Stomach smooth muscle (tissue), 2 donors: ENCODE results near the gene BMPR1A.
A peak's percentile ranks its signal among the peaks of the same experiment; 100 is the strongest.

Source experiments
- H3K27ac ChIP-seq: one replicate; pipeline ENCODE4 v1.7.0; 2013; ENCODE audit warnings: mild to moderate bottlenecking, low read length, inconsistent platforms
- H3K27me3 ChIP-seq, 2 donors: one replicate each; pipeline ENCODE4 v1.7.0; 2013; ENCODE audit warnings: low read length in 2 of 2; ENCODE audit not compliant: insufficient read depth in 2 of 2, control insufficient read depth in 1 of 2
- H3K36me3 ChIP-seq, 2 donors: one replicate each; pipeline ENCODE4 v1.7.0; 2013; ENCODE audit warnings: low read length in 2 of 2; ENCODE audit not compliant: control insufficient read depth in 2 of 2, insufficient read depth in 2 of 2
- H3K4me1 ChIP-seq: one replicate; pipeline ENCODE4 v1.7.0; 2013; ENCODE audit warnings: low read length; ENCODE audit not compliant: control insufficient read depth, insufficient read depth
- H3K4me3 ChIP-seq, 2 donors: one replicate each; pipeline ENCODE4 v1.7.0; 2013; ENCODE audit warnings: low read length in 2 of 2
- H3K9ac ChIP-seq, 2 donors: one replicate each; pipeline ENCODE4 v1.7.0; 2013; ENCODE audit warnings: low read length in 2 of 2, mild to moderate bottlenecking in 1 of 2
- H3K9me3 ChIP-seq, 2 donors: one replicate each; pipeline ENCODE4 v1.7.0; 2013; ENCODE audit warnings: low read length in 2 of 2; ENCODE audit not compliant: control insufficient read depth in 2 of 2
- donor health status: healthy.
- donor health status: Pancreatic carcinoma.

Gene BMPR1A

DNA sequence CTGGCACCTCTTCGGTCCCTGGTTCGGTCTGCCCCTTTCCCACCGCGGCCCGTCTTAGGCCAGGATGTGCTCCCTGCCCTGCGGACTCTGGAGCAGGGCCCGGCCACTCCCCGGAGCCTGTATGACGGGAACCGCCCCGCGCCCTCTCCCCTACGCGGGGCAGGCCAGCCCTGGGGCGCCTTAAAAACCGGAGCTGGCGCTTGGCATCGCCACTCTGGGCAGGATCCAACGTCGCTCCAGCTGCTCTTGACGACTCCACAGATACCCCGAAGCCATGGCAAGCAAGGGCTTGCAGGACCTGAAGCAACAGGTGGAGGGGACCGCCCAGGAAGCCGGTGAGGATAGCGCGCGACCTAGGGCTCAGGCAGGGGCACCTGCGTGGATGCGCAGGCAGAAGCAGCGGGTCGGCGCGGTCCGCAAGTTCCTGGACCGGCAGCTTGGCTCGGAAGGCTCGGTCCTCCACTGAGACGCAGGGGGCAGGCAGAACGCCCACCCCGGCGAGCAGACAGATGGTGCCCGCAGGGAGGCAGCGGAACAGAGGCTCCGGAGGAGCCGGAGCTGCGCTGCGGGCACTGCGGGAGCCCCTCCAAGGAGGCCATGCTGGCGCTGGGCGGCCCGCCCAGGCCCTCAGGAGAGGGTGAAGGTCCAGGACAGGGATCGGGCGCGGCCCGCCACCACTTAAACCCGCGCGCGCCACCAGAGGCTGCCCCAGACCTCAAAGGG, 212.0 kb downstream of the BMPR1A start, which contains the start of gene ADIRF:
Gene ADIRF, plus strand, starts transcription at position 212 of the 723 bp plus-strand sequence. Its CDS starts 63 bp downstream, at position 275.
- Histone ChIP-seq H3K9me3 (no peaks in the 10 kb centered on the region), H3K9ac (peak within 1 kb of the TSS; percentile 87 to 90), H3K36me3 (no peaks in the 10 kb centered on the region), H3K27ac (peak within 1 kb of the TSS; percentile 97), H3K27me3 (no peaks in the 10 kb centered on the region), H3K4me1 (peaks cover 61% of the 10 kb centered on the region), H3K4me3 (peak within 1 kb of the TSS; percentile 47 to 82)

DNA sequence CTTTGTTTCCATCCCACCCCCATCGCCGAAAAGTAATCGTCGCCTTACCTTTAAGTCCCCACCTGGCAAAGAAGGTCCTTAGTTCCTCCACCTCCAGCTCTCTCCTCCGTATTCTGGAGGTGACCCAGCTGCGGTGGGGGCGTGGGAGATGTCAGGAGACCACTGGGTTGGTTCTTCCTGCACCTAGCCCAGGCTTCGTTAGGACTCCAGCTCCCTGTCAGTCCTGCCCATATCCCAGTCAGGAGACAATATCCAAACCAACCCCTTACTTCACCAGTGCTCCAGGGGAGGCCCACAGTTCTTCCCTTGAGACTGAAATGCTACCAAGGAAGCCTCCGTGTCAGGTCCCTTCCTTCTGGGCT, 212.6 kb downstream of the BMPR1A start:
- H3K36me3 ChIP-seq: no peaks in the 10 kb centered on the region
- H3K4me3 ChIP-seq: peak overlapping the region; percentile 47 to 82
- H3K9ac ChIP-seq: peak overlapping the region; percentile 87 to 90
- H3K4me1 ChIP-seq: peaks cover 59% of the 10 kb centered on the region
- H3K27ac ChIP-seq: peak overlapping the region; percentile 97
- H3K27me3 ChIP-seq: no peaks in the 10 kb centered on the region
- no peaks in the 10 kb centered on the region for H3K9me3 ChIP-seq

DNA sequence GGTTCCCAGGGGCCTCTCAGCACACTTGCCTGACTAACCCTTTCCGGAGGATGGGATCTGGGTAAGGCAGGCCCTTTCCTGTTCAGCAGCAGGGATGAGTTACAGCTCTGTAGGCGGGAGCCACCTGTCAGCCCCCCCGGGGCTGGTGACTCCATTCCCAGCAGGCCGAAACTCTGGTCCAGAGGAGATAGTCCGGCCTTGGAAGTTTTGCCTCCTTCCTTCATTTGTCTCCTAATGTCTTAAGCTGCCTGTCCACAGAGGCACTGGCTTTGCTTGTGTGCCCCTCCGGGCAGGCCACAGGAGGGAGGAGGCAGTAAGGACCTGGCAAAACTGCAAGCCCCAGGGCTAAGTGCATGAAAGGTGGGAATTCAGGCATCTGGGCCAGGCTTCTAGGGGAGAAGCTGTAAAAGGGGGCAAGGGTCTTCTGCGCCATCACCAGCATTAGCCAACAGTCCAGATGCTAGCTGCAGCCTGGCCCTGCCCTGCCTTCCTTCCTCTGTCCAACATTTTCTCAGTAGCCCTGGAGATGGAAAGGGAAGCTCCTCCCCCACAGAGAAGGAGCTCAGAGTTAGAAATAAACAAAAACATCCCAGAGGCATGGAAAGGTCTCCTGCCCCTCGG, 213.1 kb downstream of the BMPR1A start:
- no peaks in the 10 kb centered on the region for H3K36me3 ChIP-seq
- H3K27ac ChIP-seq: peak overlapping the region; percentile 97
- peak overlapping the region; percentile 87 to 90 for H3K9ac ChIP-seq
- peaks cover 54% of the 10 kb centered on the region for H3K4me1 ChIP-seq
- no peaks in the 10 kb centered on the region for H3K9me3 ChIP-seq
- H3K27me3 ChIP-seq: no peaks in the 10 kb centered on the region
- H3K4me3 ChIP-seq: peak overlapping the region; percentile 67 to 82

DNA sequence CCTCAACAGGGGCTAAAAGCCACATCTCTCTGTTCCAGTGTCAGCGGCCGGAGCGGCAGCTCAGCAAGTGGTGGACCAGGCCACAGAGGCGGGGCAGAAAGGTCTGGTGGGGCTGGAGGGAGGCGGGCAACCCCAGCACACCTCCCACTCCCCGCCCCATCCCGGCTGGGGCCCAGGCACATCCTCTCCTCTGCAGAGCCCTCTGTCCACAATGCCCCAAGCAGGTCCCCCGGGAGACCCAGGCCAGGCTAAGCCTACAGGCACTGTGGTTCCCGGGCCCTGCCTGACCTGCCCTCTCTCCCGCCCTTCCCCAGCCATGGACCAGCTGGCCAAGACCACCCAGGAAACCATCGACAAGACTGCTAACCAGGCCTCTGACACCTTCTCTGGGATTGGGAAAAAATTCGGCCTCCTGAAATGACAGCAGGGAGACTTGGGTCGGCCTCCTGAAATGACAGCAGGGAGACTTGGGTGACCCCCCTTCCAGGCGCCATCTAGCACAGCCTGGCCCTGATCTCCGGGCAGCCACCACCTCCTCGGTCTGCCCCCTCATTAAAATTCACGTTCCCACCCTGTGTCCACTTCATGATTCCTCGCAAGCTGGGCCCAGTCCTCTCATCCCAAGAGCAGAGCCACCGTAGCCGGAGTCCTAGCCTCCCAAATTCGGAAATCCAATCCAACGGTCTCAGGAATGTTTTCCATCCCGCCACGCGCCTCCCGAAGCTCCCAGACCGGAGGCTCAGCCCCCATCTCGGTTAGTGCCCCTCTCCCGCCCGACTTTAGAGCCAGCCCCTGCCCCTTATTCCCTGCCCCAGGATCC, 214.0 kb downstream of the BMPR1A start:
- H3K27ac ChIP-seq: peak overlapping the region; percentile 97
- no peaks in the 10 kb centered on the region for H3K27me3 ChIP-seq
- H3K36me3 ChIP-seq: no peaks in the 10 kb centered on the region
- H3K4me3 ChIP-seq: peak overlapping the region; percentile 67 to 82
- no peaks in the 10 kb centered on the region for H3K9me3 ChIP-seq
- peaks cover 53% of the 10 kb centered on the region for H3K4me1 ChIP-seq
- peak overlapping the region; percentile 87 to 90 for H3K9ac ChIP-seq

DNA sequence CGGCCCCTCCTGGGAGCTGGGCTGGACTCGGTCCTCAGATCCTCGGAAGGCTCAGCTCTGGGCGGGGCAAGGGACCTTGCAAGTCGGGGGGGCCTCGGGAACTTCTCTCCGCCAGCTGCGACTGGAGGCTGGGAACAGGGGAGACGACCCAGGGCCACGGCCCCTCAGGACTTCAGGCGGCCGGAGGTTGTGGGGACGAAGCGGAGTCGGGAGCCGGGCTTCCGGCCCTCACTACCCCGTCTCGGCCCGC, 214.5 kb downstream of the BMPR1A start:
- H3K36me3 ChIP-seq: no peaks in the 10 kb centered on the region
- peaks cover 53% of the 10 kb centered on the region for H3K4me1 ChIP-seq
- no peaks in the 10 kb centered on the region for H3K9me3 ChIP-seq
- H3K4me3 ChIP-seq: peak overlapping the region; percentile 67 to 82
- H3K27me3 ChIP-seq: no peaks in the 10 kb centered on the region
- peak overlapping the region; percentile 87 to 90 for H3K9ac ChIP-seq
- H3K27ac ChIP-seq: peak overlapping the region; percentile 97

DNA sequence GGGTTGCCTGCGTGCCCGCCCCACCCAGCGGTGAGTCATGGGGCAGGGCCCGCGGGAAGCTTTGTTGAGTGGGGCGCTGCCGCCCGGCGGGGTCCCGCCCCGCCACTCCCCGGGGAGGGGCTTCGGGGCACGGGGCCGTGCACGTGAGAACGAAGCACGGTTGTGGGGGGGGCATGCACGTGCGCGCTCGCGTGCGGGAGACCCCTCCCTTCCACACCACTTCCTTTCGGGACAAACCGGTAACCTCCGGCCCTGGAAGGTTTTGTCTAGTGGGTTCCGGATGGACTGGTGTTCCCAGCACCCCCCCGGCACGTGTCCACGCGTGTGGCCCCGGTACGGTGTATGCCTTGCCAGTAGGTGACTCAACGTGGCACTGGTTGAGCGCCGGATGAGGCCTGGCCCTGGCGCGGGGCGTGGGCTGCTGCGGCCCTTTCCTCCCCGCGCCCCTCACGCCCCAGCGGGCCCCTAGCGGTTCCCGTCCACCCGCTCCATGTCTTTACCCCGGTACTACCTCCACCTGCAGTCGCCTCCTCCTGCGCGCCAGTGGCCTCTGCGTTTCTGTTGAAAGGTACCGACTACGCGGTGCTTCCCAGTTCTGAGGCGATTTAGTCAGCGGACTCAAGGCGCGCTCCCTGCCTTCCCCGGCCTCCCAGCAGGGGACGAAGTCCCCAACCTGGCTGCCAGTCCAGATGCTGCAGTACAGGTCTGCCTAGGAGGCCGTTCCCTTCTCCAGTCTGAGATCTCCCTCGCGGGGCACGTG, 215.0 kb downstream of the BMPR1A start:
- Histone ChIP-seq H3K9me3 (no peaks in the 10 kb centered on the region), H3K4me3 (peak overlapping the region; percentile 67 to 82), H3K9ac (peak overlapping the region; percentile 87 to 90), H3K27me3 (no peaks in the 10 kb centered on the region), H3K36me3 (no peaks in the 10 kb centered on the region), H3K27ac (peak overlapping the region; percentile 97), H3K4me1 (peaks cover 49% of the 10 kb centered on the region)

DNA sequence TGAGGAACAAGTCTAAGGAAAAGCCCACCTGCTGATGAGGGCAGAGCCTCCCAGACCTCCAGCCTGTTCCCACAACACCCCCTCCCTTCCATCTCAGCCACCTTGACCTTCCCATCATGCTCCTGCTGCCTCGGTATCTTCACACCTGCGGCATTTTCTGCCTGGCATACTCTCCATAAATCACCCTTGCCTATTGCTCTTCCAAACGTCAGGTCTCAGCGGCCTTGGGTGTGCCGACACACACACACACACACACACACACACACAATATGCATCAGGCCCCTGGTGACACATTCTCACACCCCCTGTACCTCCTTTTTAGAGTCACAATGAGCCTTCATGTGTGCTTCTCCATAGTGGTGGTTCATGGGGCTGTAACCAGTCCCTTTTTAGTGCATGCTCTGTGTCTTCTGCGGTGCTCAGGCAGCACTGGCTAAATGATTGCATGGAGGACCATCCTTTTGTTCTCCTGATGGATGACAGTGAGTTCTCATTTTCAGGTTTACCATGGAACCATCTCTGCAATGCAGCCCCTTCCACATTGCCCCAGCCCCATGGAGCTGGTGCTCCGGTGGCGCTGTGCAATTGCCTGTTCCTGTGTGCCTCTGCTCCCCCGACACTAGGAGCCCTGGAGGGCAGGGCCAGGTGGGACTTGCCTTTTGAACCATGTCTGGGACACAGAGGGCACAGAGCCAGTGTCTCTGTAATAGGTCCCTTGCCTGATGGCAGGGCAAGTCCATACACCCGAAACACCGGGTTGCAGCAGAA, 216.4 kb downstream of the BMPR1A start:
- Histone ChIP-seq H3K4me3 (no peak overlapping the region), H3K27ac (peak overlapping the region; percentile 97), H3K9ac (no peak overlapping the region), H3K27me3 (no peaks in the 10 kb centered on the region), H3K9me3 (no peaks in the 10 kb centered on the region), H3K36me3 (no peaks in the 10 kb centered on the region), H3K4me1 (peaks cover 38% of the 10 kb centered on the region)

DNA sequence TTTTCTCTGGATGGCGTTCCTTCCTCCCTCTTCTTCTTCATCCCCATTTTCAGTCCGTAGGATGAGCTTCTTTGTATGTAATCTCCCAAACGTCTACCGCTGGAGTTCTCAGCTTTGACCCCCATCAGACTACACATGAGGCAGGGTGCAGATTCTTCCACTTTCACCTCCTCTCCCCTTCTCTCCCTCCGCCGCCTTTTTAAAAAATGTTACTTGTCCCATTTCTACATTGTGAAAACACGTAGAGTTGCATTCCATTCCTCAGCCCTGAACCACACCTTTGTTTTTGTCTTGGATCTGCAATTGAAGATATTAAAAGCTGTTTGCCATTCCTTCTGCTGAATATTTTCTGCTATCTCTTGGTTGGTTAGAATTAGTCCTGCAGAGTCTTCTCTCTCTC, 218.1 kb downstream of the BMPR1A start:
- Histone ChIP-seq H3K27ac (no peak overlapping the region), H3K4me1 (peaks cover 27% of the 10 kb centered on the region), H3K9me3 (no peaks in the 10 kb centered on the region), H3K27me3 (no peaks in the 10 kb centered on the region), H3K9ac (no peak overlapping the region), H3K4me3 (no peak overlapping the region), H3K36me3 (no peaks in the 10 kb centered on the region)

DNA sequence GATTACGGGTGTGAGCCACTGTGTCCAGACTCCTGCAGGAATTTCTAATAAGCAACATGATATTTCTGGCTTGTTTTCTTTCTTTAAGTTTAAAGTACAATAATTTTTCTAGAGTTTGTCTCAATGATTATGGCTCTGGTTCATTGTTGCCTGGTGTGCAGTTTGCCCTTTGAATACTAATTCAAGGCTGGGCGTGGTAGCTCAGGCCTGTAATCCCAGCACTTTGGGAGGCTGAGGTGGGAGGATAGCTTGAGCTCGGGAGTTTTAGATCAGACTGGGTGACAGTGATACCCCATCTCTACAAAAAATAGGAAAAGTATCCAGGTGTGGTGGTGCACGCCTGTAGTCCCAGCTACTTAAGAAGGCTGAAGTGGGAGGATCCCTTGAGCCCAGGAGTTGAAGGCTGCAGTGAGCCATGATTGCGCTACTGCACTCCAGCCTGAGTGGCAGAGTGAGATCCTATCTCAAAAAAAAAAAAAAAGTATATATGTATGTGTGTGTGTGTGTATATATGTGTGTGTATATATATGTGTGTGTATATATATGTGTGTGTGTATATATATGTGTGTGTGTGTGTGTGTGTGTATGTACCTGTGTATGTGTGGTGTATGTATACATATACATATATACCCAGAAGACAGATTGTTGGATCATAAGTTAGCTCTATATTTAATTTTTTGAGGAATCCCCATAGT, 220.1 kb downstream of the BMPR1A start:
- H3K9me3 ChIP-seq: no peaks in the 10 kb centered on the region
- H3K27me3 ChIP-seq: no peaks in the 10 kb centered on the region
- no peak overlapping the region for H3K9ac ChIP-seq
- H3K4me3 ChIP-seq: no peak overlapping the region
- H3K36me3 ChIP-seq: no peaks in the 10 kb centered on the region
- H3K27ac ChIP-seq: no peak overlapping the region
- peaks cover 27% of the 10 kb centered on the region for H3K4me1 ChIP-seq
